OCI-LY3 (cell line): Measurements from ENCODE around the gene SHROOM2.

Source experiments
- H2AFZ ChIP-seq: fragments of 200-600, 300-600 bp; shearing (Covaris generic); 2 replicates; pipeline ENCODE4 v1.6.0; 2014; ENCODE audit warnings: antibody characterized with exemption, low read depth, low read length
- H3K27ac ChIP-seq: fragments of 200-600, 300-600 bp; sonication (generic); 2 replicates; pipeline ENCODE4 v1.5.1; 2014; ENCODE audit warnings: mild to moderate bottlenecking, low read length, moderate library complexity, mixed read lengths
- H3K27me3 ChIP-seq: fragments of 200-600, 300-600 bp; sonication (generic); 2 replicates; pipeline ENCODE4 v1.6.1; 2014; ENCODE audit warnings: low read depth, low read length, mixed read lengths
- H3K36me3 ChIP-seq: fragments of 200-600, 300-600 bp; sonication (generic); replicated peaks from 2 replicates; pipeline ENCODE3; 2014; ENCODE audit warnings: low read depth, low read length, mixed read lengths
- H3K4me1 ChIP-seq: fragments of 300-600, 200-600 bp; sonication (generic); 2 replicates; pipeline ENCODE4 v1.6.1; 2014; ENCODE audit warnings: low read length, mixed read lengths
- H3K4me2 ChIP-seq: fragments of 200-600, 300-600 bp; sonication (generic); 2 replicates; pipeline ENCODE4 v1.6.1; 2014; ENCODE audit warnings: low read length, mixed read lengths
- H3K4me3 ChIP-seq: fragments of 300-600, 200-600 bp; sonication (generic); 2 replicates; pipeline ENCODE4 v1.5.1; 2014; ENCODE audit warnings: antibody characterized with exemption, mild to moderate bottlenecking, low read length, moderate library complexity
- H3K79me2 ChIP-seq: fragments of 300-600, 200-600 bp; shearing (Covaris generic); 2 replicates; pipeline ENCODE4 v1.6.1; 2014; ENCODE audit warnings: mild to moderate bottlenecking, low read length, mixed read lengths
- H3K9ac ChIP-seq: fragments of 300-600, 200-600 bp; shearing (Covaris generic); 2 replicates; pipeline ENCODE4 v1.6.0; 2014; ENCODE audit warnings: mild to moderate bottlenecking, low read length, moderate library complexity
- H3K9me3 ChIP-seq: fragments of 200-600, 300-600 bp; shearing (Covaris generic); 2 replicates; pipeline ENCODE4 v1.6.1; 2014; ENCODE audit warnings: low read length, mixed read lengths; ENCODE audit not compliant: insufficient read depth
- H4K20me1 ChIP-seq: fragments of 200-600, 300-600 bp; sonication (generic); 2 replicates; pipeline ENCODE4 v1.6.1; 2016; ENCODE audit warnings: low read length, mixed read lengths; ENCODE audit not compliant: insufficient read depth
- EZH2phosphoT487 ChIP-seq: fragments of 200-600 bp; shearing (Covaris generic); IDR thresholded peaks from 2 replicates; pipeline ENCODE4 v1.6.1; 2018; ENCODE audit warnings: antibody characterized with exemption, mixed run types, low read depth
- TF ChIP-seq, protein P1 (sequence below): fragments of 200-600, 300-600 bp; sonication (generic); IDR thresholded peaks from 2 replicates; pipeline ENCODE4 v1.5.1; 2014; ENCODE audit warnings: antibody characterized with exemption, low read length, low read depth

Gene SHROOM2

DNA sequence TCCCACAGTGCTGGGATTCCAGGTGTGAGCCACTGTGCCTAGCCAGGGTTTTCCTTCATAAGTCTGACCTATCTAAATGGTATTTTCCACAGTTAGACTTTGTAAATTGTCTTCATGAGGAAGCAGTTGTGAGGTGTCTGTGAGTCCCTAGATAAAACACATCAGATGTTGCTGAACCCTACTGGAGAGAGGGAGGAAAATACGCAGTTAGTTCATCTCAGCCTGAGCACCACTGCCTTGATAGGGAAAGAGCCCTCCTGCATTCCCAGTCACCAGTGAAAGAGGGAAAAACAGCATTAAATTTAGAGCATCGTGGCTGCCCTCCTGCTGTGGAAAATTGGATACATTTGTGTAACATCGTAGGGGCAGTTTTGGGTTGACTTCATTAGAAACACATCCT is 149.2 kb downstream of the SHROOM2 start:
- Histone ChIP-seq H3K79me2 (no peaks in the 10 kb centered on the region), H3K4me2 (no peak overlapping the region), H2AFZ (no peak overlapping the region), H3K4me1 (peaks cover 10% of the 10 kb centered on the region), H3K9me3 (no peaks in the 10 kb centered on the region), H3K27me3 (0 out of 2 replicates have a peak, but pooled peaks cover 5% of the 10 kb centered on the region), H3K27ac (no peak overlapping the region), H3K9ac (no peak overlapping the region), H4K20me1 (no peaks in the 10 kb centered on the region), H3K4me3 (no peak overlapping the region), H3K36me3 (no peaks in the 10 kb centered on the region)
- TF ChIP-seq, protein P1, sequence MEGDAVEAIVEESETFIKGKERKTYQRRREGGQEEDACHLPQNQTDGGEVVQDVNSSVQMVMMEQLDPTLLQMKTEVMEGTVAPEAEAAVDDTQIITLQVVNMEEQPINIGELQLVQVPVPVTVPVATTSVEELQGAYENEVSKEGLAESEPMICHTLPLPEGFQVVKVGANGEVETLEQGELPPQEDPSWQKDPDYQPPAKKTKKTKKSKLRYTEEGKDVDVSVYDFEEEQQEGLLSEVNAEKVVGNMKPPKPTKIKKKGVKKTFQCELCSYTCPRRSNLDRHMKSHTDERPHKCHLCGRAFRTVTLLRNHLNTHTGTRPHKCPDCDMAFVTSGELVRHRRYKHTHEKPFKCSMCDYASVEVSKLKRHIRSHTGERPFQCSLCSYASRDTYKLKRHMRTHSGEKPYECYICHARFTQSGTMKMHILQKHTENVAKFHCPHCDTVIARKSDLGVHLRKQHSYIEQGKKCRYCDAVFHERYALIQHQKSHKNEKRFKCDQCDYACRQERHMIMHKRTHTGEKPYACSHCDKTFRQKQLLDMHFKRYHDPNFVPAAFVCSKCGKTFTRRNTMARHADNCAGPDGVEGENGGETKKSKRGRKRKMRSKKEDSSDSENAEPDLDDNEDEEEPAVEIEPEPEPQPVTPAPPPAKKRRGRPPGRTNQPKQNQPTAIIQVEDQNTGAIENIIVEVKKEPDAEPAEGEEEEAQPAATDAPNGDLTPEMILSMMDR: no peak
- TF ChIP-seq EZH2phosphoT487: no peak

DNA sequence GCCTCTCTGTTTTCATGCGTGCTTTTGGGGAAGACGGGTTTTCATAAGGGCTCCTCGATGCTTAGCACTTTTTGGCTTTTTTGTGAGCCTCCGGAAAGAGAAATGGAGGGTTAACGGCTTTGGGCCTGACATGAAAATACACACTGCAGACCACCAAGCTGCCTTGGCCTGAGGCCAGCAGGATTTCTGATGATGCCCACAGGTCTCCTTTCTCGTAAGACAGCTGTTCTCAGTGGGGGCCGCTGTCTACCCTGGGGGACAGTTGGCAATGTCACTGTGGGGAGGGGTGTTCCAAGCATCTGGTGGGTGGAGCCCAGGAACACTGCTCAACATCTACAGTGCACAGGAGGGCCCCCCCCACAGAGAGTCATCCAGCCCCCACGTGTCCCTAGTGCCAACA is 151.5 kb downstream of the SHROOM2 start:
- 0 out of 2 replicates have a peak, but pooled peaks cover 5% of the 10 kb centered on the region for H3K27me3 ChIP-seq
- no peaks in the 10 kb centered on the region for H3K9me3 ChIP-seq
- H3K36me3 ChIP-seq: no peaks in the 10 kb centered on the region
- TF ChIP-seq EZH2phosphoT487: no peak
- TF ChIP-seq, protein P1: no peak
- peaks cover 33% of the 10 kb centered on the region for H3K4me1 ChIP-seq
- no peak overlapping the region for H3K9ac ChIP-seq
- no peak overlapping the region for H3K27ac ChIP-seq
- no peaks in the 10 kb centered on the region for H4K20me1 ChIP-seq
- H3K4me3 ChIP-seq: no peak overlapping the region
- H3K79me2 ChIP-seq: no peaks in the 10 kb centered on the region
- no peak overlapping the region for H3K4me2 ChIP-seq
- H2AFZ ChIP-seq: no peak overlapping the region

DNA sequence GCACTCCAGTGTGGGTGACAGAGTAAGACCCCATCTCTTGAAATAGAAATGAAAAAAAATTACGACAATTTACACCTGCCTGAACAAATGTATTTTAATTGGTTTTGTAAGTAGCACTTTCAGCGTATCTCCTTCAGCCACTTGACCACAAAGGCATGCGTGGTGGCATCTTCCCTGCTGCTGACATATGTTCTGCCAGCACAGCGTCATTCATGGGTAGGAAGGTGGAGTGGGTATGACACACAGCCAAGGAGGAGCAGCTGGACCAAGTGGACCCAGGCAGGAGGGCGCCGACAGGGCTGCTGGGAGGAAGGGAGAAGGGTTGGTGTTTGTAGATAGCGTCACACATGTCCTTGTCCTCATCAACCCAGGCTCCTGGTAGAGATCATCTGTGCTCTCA is 152.3 kb downstream of the SHROOM2 start:
- no peak overlapping the region for H3K9ac ChIP-seq
- no peaks in the 10 kb centered on the region for H3K9me3 ChIP-seq
- no peak overlapping the region for H2AFZ ChIP-seq
- no peaks in the 10 kb centered on the region for H3K79me2 ChIP-seq
- TF ChIP-seq EZH2phosphoT487: no peak
- TF ChIP-seq, protein P1: no peak
- H3K4me2 ChIP-seq: no peak overlapping the region
- no peaks in the 10 kb centered on the region for H3K36me3 ChIP-seq
- H3K4me3 ChIP-seq: no peak overlapping the region
- no peak overlapping the region for H3K27ac ChIP-seq
- no peaks in the 10 kb centered on the region for H4K20me1 ChIP-seq
- H3K27me3 ChIP-seq: 0 out of 2 replicates have a peak, but pooled peaks cover 5% of the 10 kb centered on the region
- peaks cover 38% of the 10 kb centered on the region for H3K4me1 ChIP-seq

DNA sequence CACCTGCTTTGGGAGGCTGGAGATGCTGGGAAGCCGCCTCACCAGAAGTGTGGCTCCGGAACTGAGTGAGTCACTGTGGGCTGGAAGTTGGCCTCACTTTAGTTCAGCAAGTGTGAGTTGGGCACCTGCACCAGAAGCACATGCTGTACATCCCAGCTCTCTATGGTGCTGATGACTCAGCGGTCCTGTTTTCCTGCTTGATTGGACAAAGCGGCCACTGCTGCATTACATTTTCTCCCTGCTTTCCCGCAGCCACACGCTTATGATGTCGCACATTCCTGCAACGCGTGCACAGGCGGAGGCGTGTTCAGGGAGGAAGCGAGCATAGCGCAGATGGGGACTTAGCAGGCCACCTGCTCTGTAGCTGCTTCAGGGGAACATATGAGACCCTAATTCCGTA is 154.2 kb downstream of the SHROOM2 start:
- no peaks in the 10 kb centered on the region for H3K79me2 ChIP-seq
- no peak overlapping the region for H2AFZ ChIP-seq
- no peak for TF ChIP-seq EZH2phosphoT487
- TF ChIP-seq, protein P1: no peak
- no peaks in the 10 kb centered on the region for H4K20me1 ChIP-seq
- no peak overlapping the region for H3K9ac ChIP-seq
- peak overlapping the region; percentile 18; the same call in 1 of the 2 replicates for H3K27ac ChIP-seq
- H3K4me3 ChIP-seq: peak overlapping the region; percentile 46; the same call in 1 of the 2 replicates
- peak overlapping the region; percentile 55 for H3K4me2 ChIP-seq
- 0 out of 2 replicates have a peak, but pooled peaks cover 5% of the 10 kb centered on the region for H3K27me3 ChIP-seq
- no peaks in the 10 kb centered on the region for H3K9me3 ChIP-seq
- peaks cover 39% of the 10 kb centered on the region for H3K4me1 ChIP-seq
- H3K36me3 ChIP-seq: no peaks in the 10 kb centered on the region
